ENCODE data around the gene EIF6. TPM values are rescaled to one million over a fixed set of nuclear protein-coding genes. Genes with fewer than 3 reads are reported as not detected.

The EIF6 gene
- total and polyA plus RNA-seq, 9 of the 15 experiments (the other 6 are each of a cell fraction or from before 2014, with no cell fraction given): 165 to 832 (median 229) TPM

DNA sequence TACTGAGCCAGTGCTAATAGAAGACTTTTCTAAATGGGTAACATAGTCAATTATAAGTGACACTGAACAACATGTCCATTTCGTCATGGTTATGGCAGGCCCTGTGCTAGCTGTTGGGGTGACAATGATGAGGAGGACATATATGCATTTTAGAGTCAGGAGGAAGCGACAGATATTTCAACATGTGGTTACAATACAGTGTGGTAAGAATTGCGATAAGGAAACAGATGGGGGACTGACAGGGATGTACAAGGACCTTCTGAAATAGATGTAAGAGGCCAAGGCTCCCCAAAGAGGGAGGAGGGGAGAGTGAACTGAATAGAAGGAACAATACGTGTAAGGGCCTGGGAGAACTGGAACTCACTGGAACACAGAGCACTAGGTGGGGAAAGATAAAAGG lies 46.4 kb downstream of the EIF6 start:
- peak in 3 of 4 experiments; percentile 21 to 48 (median 38) for DNase-seq (ENCODE audit: extremely low read depth in 1 of 4, low spot score in 3 of 4)
- no peak overlapping the region for H3K27ac ChIP-seq (ENCODE audit: extremely low read depth, low read depth, low read length)
- ATAC-seq: no peak
- H3K4me2 ChIP-seq (ENCODE audit: insufficient read depth, low read length): no peak overlapping the region
- WGBS (ENCODE audit: insufficient coverage, low coverage, missing lambda C conversion rate): 0% methylated on average over 4 of the region's 4 CpGs
- ChIA-PET POLR2A (no interaction called here), CTCF (ENCODE audit: low intra/inter-chr PET ratio) (interaction anchor here (0.7 kb wide), 1 partner anchor 12 kb away, joined by 4 read pairs; no protein-coding TSS in a partner anchor)
- no peaks in the 10 kb centered on the region; a peak in 1 of 5 replicates for H3K4me1 ChIP-seq (replicated peaks in 1 of 2; ENCODE audit: control insufficient read depth in 2 of 2, insufficient read depth in 2 of 2, low read length in 2 of 2)
- no peak overlapping the region for H3K9ac ChIP-seq (ENCODE audit: insufficient read depth in 1 of 2, low read depth in 2 of 2, low read length in 2 of 2)
- H3K27me3 ChIP-seq (ENCODE audit: control insufficient read depth in 2 of 2, insufficient read depth in 2 of 2, low read length in 2 of 2): peaks cover 23 to 65% of the 10 kb centered on the region in 2 experiments
- H2AFZ ChIP-seq (ENCODE audit: low read depth, low read length): no peak overlapping the region
- no peaks in the 10 kb centered on the region for H3K9me1 ChIP-seq (ENCODE audit: control insufficient read depth, insufficient read depth, low read length)
- no peak overlapping the region for H3K4me3 ChIP-seq
- TF ChIP-seq HLTF (IDR thresholded peaks at IDR 0.05) (no peak), CEBPB (tag; IDR thresholded peaks at IDR 0.05) (peak; percentile 50; the same call in 1 of the 2 replicates), CTBP1 (IDR thresholded peaks at IDR 0.05; ENCODE audit: borderline replicate concordance) (peak; percentile 38; the same call in 1 of the 2 replicates), MTA3 (IDR thresholded peaks at IDR 0.05; ENCODE audit: borderline replicate concordance) (no peak), ZNF41 (CRISPR knock-in tag; conservative IDR thresholded peaks at IDR 0.05) (no peak), PKNOX1 (IDR thresholded peaks at IDR 0.05) (0 out of 2 replicates have a peak, but pooled peaks have one; percentile 12), FOXP1 (CRISPR knock-in tag; IDR thresholded peaks at IDR 0.05) (no peak), CEBPG (CRISPR knock-in tag; IDR thresholded peaks at IDR 0.05) (no peak), CEBPG (tag; conservative IDR thresholded peaks at IDR 0.05 in 1 of 2, IDR thresholded peaks at IDR 0.05 in 1 of 2) (peak in 1 of 2 experiments; percentile 50; a peak in 1 of 4 replicates), CBFA2T3 (IDR thresholded peaks at IDR 0.05) (peak; percentile 36; the same call in 1 of the 2 replicates), TCF3 (CRISPR knock-in tag; IDR thresholded peaks at IDR 0.05) (peak; percentile 49), MEIS2 (IDR thresholded peaks at IDR 0.05; ENCODE audit: partially characterized antibody) (peak; percentile 46), ZNF507 (tag; conservative IDR thresholded peaks at IDR 0.05) (no peak)
- FAIRE-seq: no peak
- H3K79me2 ChIP-seq (ENCODE audit: control insufficient read depth, insufficient read depth, low read length): no peaks in the 10 kb centered on the region
- intact Hi-C loops (cut with micrococcal nuclease) (no loop called here), in situ Hi-C loops (cut with MboI) (no loop called here)
- H3K36me3 ChIP-seq (ENCODE audit: control insufficient read depth, insufficient read depth, low read length): no peaks in the 10 kb centered on the region
- no peaks in the 10 kb centered on the region for H3K9me3 ChIP-seq (replicated peaks; ENCODE audit: control insufficient read depth, insufficient read depth, low read depth, low read length)
- H4K20me1 ChIP-seq (replicated peaks; ENCODE audit: control insufficient read depth, insufficient read depth, low read length): peaks cover 8% of the 10 kb centered on the region; the same call in 1 of the 2 replicates
- BruUV-seq (replicated peaks): no TSS peak

All from K562 (cell line).